ENCODE measurements around the gene TMSB10.
"Not testable (repeated sequence)": the region's sequence is repeated elsewhere in the genome, so short reads cannot be mapped to it uniquely, and the experiment has no call there.

The TMSB10 gene

DNA sequence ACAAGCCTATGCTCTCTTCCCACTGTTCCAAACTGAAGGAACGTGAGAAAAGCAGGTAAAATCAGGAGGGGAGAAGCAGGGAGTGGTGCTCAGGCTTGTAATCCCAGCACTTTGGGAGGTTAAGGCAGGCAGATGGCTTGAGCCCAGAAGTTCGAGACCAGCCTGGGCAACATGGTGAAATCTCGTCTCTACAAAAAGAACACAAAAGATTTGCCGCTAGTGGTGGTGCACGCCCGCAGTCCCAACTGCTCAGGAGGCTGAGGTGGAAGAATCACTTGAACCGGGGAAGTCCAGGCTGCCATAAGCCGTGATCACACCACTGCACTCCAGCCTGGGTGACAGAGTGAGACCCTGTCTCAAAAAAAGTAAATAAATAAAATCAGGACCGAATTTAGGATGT, 1.3 kb upstream of the TMSB10 start:
- DNase-seq (ENCODE audit: low read depth, low spot score), result no peak

DNA sequence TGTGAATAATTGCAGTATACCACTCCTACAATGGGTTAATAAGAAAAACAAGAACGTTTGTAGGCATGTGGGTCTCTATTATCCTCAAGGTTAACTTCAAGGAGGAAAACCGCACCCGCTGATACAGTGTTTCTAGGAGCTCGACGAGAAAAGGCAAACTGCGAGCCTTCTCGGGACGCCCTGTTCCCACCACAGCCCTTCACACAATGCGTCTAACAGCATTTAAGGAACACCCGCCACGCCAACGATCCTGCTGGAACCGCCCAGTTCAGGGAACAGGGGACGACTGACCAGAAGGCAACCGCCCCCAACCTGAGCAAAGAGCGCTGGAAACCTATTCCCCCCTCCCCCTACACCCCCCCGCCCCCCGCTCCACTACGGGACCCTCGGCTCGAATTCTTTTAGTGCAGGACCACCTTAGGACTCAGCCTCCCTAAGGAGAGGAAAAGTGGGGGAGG, 710 bp upstream of the TMSB10 start:
- DNase-seq (ENCODE audit: low read depth, low spot score), result no peak

DNA sequence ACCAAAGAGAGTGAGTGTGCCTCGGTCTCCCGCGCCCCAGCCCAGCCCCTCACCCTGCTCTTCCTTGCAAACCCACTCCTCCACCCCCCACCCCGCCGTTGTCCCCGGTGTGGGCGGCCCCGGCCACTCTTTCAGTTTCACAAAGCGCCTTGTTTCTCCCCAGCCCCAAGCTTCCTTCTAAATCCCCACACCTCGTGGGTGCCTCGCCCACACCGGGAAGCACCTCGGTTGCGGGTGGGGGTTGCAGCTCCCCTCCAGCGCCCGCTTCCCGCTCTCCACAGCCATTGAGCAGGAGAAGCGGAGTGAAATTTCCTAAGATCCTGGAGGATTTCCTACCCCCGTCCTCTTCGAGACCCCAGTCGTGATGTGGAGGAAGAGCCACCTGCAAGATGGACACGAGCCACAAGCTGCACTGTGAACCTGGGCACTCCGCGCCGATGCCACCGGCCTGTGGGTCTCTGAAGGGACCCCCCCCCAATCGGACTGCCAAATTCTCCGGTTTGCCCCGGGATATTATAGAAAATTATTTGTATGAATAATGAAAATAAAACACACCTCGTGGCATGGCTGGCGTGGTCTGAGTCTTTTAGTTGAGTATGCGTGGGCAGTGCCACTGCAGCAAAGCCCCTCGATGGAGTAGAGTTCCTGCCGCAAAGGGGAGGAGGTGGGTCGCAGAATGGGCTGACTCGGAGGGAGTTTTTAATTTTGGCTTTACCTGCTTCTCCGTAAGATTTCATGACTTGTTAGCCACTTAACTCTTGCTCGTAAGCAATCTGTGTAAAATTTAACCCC, 848 bp downstream of the TMSB10 start:
- no peak for DNase-seq (ENCODE audit: low read depth, low spot score)

DNA sequence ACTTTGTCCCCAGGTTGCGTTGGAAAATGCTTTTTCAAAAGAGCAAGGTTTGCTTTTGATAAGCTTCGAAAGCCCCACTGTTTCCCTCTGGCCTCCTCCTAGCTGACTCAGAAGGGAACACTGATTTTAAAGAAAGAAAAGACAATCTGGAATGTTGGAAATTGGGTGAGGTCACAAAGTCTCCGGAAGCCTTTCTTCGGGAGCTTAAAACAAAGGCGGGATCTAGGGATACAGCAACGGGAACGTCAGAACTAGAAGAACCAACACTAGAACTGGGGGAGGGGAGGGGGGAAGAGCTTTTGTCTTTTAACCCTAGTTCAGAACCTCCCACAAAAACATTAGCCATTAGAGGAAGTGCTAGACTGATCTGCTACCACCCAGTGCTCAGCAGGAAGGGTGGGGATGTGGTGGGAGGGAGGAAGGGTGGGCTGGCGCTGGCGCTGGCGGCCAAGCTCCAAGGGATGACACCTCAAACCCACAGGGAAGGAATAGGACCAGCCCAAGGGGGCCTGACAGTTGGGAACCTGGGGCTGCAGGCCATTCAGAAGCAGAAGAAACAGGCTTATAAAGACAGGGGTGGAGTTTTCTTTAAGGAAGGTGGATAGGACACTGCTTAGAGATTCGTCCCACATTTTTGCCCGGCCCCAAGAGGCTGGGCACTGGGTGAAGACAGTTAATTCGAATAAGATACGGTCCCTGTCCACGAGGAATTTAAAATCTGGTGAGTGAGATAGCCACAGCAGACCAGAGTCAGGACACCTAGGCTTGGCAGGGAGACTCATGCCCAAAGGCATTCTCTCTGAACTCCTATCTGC, 1.7 kb downstream of the TMSB10 start:
- DNase-seq (ENCODE audit: low read depth, low spot score), result peak; percentile 20

DNA sequence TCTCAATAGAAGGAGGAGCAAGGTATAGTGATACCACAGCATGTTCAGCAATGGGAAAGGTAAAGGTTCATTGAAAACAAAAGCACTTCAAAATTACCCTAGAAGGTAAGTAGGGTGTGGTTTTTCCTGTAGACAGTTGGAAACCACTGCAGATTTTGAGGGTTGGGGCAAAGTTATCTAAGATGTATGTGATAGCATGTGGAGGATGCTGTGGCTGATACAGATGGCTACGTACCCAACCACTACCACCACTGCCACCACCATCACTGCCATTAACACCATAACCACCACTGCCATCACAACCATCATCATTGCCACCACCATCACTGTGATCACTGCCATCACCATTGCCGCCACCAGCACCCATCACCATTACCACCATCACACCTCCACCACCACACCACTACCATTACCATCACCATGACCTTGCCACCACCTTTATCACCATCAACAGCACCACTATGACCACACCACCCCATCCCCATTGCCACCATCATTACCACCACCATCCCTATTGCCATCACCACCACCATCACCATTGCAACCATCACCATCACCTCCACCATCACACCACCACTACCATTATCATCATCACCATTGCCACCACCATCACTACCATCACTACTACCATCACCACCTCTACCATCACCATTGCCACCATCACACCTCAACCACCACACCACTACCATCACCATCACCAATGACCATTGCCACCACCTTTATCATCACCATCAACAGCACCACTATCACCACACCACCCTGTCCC, 3.7 kb downstream of the TMSB10 start:
- DNase-seq (ENCODE audit: low read depth, low spot score), result no peak

DNA sequence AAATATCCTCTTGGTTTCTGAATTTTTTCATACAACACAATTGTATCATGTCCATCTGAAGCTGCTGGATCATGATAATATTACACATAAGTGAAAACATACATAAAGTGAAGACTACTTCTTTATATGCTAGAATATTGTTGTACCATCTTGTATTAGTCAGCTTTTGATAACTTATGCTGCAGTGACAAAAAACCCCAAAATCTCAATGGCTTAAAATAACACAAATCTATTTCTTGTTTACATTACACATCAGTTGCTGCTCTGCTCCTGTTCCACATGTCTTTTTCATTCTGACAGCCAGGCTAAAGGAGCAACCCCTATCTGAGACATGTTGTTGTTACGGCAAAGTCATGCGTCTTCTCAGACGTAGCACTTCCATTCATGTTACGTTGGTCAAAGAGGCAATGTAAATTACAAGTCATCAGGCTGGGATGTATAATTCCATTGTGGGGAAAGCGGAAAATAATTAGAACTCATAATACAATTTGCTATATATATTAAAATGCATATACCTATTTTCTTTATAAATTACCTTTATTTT, 5.8 kb downstream of the TMSB10 start:
- no peak for DNase-seq (ENCODE audit: low read depth, low spot score)

DNA sequence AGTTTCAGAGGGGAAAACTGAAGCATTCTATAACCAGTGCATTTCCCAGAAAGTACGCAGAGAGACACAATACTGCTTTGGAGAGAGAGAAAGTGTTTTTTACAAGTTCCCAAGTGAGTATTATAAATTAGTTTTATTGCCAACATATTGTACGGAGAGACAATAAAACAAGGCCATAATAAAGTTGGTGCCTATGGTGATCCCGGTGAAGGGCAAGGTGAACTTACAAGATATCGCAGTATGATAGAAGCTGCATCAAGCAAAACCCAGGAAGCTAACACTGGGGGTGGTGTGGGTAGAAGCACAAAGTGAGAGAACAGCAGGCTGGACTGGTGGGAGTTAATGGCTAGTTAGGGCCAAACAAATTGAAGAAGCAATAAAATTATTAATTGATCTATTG, 7.5 kb downstream of the TMSB10 start:
- no peak for DNase-seq (ENCODE audit: low read depth, low spot score)

DNA sequence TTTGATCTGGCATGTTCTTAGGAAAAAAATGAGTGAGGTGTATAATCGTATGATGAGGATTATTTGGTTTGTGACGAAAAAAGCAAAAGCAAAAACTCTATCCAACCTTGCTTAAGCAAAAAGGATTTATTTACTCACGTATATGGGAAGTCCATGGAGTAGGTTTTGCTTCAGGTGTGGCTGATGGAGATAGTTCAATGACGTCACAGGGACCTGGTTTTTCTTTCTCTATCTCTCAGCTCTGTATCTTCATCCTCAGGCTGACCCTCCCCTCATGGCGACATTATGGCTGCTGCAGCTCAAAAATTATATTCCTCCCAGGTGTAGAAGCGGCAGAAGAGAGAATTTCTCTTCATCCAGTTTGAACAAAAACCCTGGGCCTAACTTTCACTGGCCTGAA, 8.9 kb downstream of the TMSB10 start:
- no peak for DNase-seq (ENCODE audit: low read depth, low spot score)

DNA sequence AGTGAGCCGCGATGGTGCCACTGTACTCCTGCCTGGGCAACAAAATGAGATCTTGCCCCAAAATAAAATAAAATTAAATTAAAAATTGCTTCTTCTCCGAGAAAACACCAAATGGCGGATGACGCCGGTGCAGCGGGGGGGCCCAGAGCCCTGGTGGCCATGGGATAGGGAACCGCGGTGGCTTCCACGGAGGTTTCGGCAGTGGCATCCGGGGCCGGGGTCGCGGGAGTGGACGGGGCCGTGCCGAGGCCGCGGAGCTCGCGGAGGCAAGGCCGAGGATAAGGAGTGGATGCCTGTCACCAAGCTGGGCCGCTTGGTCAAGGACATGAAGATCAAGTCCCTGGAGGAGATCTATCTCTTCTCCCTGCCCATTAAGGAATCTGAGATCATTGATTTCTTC, 10.2 kb downstream of the TMSB10 start:
- DNase-seq (ENCODE audit: low read depth, low spot score), result not testable (repeated sequence)

DNA sequence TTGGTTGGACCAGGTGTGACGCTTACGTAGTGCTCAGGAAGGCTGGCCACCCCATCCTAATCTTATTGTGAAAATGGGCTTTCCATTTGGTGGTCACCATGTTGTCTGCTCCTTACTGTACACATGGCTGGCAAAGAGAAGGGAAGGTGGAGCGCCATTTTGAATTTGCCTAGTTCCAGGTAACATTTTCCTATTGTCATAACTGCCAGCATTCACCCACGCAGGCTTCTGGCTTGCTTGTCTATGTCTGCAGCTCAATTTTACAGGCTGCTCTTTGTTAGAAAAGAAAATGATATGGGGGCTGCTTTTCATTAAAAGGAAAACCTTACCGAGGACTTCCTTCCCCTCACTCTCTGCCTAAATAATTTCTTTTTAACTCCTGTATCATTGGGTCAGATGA, 12.4 kb downstream of the TMSB10 start:
- not testable (repeated sequence) for DNase-seq (ENCODE audit: low read depth, low spot score)

DNA sequence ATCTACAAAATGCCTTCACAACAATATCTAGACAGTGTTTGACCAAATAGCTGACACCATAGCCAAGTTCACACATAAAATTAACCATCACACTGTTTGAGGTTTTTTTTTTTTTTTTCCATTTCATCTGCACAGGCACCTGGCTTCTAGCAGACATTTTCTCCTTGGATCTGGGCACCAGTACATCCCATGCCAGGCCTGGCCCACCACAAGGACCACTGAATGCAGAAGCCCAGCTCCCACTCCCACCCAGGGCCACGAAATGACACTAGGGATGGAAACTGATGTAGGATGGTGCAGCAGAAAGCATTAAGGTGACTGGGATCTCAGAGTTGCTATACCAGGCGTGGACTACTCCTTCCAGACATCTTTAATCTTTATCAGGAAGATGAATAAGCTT, 13.0 kb downstream of the TMSB10 start:
- no peak for DNase-seq (ENCODE audit: low read depth, low spot score)

DNA sequence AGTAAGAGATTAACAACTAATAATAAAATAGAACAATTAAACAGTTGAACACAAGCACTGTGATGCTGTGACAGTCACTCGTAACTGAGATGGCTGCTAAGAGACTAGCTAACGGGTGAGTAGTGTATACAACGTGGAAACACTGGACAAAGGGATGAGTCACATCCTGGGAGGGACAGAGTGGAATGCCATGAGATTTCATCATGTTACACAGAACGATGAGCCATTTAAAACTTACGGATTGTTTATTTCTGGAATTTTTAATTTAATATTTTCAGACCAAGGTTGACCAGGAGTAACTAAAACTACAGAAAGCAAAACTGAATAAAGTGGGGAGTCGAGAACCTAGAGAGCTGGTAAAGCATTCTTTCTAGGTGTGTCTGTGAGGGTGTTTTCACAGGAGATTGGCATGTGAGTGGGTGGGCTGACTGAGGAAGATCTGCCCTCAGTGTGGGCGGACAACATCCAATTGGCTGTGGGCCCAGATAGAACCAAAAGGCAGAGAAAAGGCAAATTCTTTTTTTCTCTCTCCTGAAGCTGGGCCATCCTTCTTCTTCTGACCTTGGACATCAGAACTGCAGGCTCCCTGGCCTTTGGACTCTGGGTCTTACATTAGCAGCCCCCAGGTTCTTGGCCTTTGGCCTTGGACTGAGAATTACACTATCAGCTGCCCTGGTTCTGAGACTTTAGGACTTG, 14.6 kb downstream of the TMSB10 start:
- peak; percentile 61 for DNase-seq (ENCODE audit: low read depth, low spot score)

DNA sequence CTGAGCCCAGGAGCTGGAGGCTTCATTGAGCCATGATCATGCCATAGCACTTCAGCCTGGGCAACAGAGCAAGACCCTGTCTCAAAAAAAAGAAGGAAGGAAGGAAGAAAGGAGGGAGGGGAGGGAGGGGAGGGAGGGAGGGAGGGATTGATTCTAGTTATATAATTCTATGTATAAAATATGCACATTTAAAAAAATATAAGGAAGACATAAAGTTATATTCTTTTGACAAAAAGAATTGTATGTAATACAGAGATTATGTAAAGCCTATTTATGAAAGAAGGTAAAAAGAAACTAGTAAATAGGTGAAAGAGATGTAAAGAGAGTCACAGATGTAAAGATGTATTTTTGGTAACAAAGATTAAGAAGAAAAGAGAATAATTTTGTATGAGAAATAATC, 17.6 kb downstream of the TMSB10 start:
- DNase-seq (ENCODE audit: low read depth, low spot score), result no peak

DNA sequence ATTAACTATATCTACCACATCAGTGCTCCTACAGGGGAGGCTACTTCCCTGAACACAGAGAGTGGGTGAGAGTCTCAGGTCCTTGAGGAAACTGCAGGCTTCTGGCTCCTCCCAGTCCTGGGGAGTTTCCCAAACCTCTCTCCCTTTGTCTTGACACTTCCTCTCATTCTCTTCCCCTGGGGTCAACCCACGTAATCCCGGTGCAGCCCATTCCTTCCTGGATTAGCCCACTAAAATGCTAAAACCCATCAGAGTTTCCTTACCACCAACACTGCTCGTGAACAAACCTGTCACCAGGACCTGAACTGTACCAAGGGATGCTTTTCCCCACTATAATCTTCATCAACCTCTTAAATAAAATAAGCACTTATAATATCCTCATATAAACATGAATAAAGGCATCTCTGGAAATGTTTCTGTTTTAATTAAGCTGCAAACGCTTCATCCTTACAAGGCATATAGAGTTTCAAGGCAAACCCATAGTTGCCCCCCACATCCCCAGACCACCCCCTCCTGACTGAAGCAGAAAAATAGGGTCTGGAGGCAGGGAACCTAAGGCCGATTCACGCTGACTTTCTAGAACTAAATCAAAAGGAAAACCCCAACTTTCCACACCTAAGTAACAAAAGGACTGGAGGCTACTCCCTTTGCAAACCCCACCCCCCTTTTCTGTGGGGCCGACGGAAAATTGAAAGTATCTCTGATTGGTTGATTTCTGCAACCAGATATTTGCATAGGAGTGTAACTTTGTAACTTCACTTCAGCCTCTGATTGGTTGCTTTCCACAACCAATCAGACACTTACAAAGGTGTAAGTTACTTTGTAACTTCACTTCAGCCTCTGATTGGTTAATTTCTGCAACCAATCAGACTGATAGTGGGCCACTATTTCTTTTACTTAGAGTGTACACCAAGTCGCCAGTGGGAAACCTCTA, 19.0 kb downstream of the TMSB10 start:
- no peak for DNase-seq (ENCODE audit: low read depth, low spot score)

DNA sequence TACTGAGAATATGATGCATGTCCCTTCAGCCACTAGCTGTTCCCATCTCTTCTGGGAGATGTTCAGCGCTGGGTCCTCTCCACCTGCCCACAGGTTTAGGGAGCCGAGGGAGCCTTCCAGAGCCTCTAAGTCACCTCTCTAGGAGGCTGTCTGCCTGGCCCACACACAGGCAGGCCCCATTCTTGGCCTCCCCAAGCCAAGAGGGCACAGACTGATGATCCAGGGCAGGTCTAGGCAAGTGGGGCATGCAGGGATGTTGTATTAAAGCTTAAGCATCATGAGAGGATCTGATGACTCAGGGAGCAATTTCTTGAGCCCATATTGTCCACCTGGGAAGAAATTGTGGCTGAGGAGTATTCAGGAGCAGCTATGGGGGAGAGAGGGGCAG, 19.9 kb downstream of the TMSB10 start:
- DNase-seq (ENCODE audit: low read depth, low spot score), result no peak

DNA sequence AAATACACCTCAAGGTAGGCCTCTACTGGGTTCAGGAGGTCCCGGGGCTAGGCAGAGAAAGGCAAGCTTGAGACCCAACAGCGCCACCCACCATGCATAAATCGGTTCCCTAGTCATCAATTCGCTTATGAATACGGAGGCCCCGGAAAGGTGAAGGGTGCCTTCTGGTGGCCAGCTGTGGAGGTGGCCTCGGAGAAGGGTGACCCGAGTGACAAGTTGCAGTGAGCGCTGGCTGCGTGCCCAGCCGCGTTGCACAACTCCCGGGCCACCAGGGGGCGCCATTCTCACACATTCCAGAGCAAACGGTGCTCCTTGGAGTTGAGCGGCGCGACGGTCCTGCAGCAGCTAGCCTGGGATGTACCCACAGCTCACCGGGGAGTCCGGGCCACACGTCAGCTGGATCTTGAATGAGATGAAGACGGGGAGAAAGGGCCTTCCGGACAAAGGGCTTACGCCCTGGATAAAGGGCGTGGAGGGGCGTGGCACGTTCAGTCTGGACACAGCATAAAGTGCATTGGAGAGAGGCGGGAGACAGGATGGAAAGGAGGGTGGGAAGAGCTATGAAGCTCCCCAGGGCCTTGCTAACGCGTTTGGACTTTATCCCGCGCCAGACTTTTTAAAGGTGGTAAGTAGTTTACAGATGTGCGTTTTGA, 20.4 kb downstream of the TMSB10 start:
- peak; percentile 42 for DNase-seq (ENCODE audit: low read depth, low spot score)

DNA sequence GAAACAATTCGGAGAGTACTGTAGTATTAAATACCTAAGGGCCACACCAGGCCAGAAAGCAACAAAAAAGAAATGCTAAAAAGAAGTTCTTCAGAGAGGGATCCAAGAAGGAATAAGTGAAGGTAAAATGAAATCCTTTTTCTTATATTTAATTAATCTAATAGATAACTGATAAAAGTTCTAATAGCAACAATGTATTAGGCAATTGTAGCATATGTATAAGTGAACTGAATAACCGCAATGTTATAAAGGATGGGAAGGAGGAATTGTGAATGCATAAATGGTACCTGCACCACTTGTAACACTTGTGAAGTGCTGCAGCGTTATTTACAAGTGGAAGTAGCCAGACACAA, 21.8 kb downstream of the TMSB10 start:
- no peak for DNase-seq (ENCODE audit: low read depth, low spot score)

DNA sequence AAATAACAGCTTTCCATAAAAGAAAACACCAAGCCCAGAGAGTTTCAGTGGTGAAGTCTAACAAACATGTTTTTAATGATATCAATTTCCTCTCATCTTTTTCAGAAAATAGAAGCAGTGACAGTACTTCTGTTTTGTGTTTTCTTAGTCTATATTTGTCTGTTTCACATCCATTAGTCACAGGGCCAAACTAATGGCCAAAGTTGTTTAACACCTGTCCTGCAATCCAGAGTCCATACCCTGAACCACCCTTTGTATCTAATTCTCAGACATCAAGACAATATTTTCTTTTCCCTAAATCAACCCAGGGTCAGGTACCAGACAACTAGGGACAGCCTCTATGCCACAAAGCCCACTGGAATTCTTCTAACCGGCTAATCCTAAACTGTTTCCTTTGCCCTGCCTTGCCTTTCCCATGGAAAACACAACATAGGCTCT, 25.9 kb downstream of the TMSB10 start:
- no peak for DNase-seq (ENCODE audit: low read depth, low spot score)

DNA sequence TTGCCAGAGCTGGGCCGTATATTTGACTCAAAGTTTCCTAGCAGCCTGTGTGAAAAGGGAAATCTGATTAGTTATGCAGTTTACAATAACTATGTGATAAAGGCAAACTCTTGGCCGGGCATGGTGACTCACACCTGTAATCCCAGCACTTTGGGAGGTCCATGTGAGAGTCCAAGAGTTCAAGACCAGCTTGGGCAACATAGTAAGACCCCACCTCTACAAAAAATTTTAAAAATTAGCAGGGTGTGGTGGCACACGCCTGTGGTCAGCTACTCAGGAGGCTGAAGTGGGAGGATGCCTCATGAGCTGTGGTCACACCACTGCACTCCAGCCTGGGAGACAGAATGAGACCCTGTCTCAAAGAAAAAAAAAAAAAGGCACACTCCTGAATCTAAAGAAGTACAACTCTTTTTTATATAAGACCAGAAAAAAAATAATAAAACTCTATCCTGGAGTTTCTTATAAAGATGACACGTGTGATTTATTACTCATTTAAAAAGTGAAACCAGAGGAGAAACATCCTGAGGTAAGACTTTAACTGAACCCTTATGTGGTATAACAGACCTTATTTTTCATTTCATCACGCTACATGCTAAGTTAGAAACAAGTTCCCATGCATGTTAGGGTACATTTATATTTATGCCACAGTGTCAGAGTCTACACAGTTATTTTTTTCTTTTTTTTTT, 32.9 kb downstream of the TMSB10 start:
- DNase-seq (ENCODE audit: low read depth, low spot score), result no peak

Data from brain pericyte (primary cell).